HG02852 (cell line): ENCODE measurements around the gene GLMN.
A peak's percentile ranks its signal among the peaks of the same experiment; 100 is the strongest.

Source experiments
- ATAC-seq: cut with Tn5 transposase; IDR thresholded peaks from one replicate; pipeline ENCODE4 v1.9.1; 2021; ENCODE audit warnings: mild to moderate bottlenecking, moderate library complexity; ENCODE audit not compliant: unreplicated experiment

The GLMN gene, protein sequence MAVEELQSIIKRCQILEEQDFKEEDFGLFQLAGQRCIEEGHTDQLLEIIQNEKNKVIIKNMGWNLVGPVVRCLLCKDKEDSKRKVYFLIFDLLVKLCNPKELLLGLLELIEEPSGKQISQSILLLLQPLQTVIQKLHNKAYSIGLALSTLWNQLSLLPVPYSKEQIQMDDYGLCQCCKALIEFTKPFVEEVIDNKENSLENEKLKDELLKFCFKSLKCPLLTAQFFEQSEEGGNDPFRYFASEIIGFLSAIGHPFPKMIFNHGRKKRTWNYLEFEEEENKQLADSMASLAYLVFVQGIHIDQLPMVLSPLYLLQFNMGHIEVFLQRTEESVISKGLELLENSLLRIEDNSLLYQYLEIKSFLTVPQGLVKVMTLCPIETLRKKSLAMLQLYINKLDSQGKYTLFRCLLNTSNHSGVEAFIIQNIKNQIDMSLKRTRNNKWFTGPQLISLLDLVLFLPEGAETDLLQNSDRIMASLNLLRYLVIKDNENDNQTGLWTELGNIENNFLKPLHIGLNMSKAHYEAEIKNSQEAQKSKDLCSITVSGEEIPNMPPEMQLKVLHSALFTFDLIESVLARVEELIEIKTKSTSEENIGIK

DNA sequence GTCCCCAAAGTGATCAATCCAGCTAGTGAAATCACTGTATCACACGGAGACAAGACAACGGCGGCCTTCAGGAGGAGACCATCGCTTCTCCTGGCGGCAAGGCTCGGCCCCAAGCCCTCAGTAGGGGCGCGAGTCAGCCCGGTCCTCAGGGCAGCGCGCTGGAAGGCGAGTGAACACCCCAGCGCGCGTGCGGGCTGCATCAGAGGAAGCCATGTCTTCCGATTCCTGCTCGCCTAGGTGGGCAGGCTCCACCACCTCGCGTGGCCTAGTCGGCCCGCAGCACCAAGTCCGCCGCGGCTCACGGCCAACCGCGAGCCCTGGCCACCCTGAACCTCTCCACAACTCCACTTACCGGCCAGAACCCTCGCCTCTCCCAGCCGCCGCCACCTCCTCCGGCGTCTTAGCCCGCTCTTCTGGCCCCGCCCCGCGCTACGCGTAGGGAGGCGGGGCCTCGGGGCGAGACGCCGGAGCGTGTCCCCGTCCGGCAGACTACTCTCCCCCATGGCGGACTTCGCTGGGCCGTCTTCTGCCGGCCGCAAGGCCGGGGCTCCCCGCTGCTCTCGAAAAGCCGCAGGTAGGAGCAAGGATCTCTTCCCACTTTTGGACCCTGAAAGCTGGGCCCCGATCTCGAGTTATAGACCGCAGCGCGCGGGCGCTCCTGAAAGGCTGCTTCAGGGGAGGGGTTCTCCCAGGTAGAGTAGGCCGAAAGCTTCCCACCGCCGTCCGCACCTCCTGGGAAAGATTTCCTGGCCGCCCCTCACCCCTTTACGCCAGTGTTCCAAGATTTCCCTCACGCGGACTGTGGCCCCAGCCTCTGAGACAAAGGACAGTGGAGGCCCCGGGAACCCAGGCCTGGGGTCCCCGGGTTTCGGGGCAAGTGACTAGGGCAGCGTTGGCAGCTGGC, at the start of gene GLMN, which contains the start of gene RPAP2:
Gene GLMN, minus strand, starts transcription at position 415 of the 904 bp plus-strand sequence. CDS start 988 bp downstream, outside the sequence.
Gene RPAP2, plus strand, starts transcription at position 487 of the 904 bp plus-strand sequence. Its CDS starts 15 bp downstream, at position 502.
- ATAC-seq: peak; percentile 99

DNA sequence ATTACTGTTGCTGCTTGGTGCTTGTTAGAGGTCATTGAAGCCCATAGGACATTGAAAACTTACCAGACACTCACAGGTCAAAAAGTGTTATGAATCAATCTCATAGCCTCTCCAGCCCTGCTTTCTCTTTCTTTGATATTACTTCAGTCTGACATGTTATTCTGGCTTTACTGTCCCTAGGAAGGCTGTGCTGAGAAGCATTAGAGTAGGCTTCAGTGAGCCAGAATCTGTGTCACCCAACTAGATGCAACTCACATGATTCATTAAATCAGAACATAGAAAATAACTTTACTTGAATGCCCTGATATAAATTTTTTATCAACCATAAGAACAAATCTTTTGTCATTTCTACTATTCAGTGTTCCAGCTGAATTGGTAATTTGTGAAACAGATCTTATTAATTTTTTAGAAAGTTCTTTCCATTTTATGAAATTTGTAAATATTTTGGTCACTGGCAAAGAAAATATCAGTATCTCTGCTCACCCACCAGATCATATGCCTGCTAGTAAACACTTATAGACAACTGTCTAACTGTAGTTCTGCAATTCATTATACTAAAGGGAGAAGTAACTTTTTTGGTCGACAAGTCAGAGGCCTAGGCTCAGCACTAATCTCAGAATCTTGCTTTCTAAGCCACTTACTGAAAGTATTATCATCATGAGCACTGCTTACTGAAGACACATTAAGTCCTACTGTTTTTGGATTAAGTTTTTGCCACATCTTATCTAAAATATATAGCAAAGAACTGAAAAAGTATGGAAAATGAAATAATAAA, 48.3 kb upstream of the GLMN start:
- ATAC-seq: no peak

GRCh38 chr1:92343061-92343460, 44.3 kb upstream of the GLMN start:
- ATAC-seq: no peak

DNA sequence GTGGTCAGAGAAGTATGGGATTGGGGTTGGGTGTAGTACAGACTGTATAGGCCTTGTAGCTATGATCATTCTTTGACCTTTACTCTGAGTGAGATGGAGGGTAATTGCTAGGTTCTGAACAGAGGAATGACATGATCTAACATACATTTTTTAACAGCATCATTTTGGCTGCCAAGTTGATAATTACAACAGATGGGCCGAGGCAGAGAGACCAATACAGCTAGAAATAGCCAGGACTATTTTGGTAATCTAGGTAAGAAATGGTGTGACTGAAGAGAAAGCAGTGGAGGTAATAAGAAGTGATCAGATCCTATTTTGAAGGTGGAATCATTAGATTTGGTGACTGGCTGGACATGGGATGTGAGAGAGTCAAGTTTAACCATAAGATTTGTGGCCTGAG, 43.6 kb upstream of the GLMN start:
- ATAC-seq: no peak

DNA sequence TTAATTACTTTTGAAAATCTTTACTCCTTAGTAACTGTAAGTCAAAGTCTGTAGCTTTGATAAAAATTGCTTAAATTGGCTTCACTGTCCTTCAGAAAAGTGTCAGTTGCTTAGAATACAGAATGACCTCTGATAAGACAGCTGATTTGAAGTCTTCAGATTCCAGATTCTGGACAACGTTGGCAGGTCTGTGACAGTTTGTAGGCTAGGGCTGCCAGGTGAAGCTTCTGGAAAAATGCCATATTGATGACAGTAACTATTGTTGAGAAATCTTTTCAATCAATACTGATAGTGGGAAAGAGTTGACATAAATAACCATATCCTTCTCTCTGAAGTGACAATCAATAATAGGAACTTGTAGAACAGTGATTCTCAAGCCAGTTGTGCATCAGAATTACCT, 41.4 kb upstream of the GLMN start:
- no peak for ATAC-seq

DNA sequence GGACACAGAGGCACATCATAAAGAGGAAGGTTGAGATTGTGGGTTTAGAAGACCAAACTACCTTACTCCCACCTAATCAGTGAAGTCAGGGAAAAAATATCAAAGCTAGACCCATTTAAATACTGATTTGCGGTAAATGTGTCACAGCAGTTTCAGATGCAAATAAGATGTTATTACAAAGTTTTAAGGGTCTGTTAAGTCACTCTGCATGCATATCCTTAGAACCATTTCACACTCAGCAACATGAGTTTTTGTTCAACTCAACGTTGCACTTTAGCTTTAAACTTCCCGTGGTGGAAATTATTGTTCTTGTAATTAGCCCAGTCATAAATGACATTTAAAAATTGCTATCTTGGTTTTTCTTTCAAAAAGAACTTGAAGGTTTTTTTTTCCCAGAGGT, 34.9 kb upstream of the GLMN start:
- ATAC-seq: no peak

DNA sequence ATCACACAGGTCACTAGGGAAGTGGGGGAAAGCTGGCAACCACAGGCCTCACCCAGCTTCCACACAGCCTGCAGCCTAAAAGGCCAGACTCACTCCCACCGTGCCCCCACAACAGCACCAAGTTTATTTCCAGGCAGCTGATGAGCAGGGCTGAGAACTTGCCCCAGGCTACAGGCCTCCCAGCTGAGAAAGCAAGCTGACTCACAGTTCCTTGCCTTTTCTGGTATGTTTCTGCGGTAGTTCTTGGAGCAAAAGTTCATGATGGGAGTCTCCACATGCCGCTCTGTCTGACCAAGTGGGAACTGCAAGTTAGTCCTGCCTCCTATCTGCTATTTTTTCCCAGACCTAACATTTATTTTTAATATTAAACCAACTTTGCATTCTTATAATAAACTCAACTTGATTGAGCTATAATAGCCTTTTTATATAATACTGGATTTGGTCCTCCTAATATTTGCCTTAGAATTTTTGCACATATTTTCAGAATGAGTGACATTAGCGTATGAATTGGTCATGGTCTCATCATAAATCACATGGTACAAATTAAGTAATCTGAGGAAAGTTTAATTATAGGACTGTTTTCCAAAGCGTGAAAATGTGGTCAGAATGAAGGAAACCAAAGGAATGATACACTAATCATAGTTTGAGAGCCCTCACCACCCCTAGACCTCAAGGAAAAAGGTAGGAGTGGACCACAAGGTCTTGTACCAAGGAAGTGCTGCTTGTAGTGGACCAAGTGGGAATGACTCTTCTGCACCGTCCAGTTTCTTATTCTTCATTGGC, 30.8 kb upstream of the GLMN start:
- no peak for ATAC-seq

DNA sequence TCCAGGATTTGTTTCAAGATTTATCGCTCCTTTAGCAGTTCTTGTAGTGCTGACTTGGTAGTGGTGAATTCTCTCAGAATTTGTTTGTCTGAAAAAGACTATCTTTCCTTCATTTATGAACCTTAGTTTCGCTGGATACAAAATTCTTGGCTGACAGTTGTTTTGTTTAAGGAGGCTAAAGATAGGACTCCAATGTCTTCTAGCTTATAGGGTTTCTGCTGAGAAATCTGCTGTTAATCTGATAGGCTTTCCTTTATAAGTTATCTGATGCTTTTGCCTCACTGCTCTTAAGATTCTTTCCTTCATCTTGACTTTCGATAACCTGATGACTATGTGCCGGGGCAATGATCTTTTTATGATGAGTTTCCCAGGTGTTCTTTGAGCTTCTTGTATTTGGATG, 29.0 kb upstream of the GLMN start:
- no peak for ATAC-seq

DNA sequence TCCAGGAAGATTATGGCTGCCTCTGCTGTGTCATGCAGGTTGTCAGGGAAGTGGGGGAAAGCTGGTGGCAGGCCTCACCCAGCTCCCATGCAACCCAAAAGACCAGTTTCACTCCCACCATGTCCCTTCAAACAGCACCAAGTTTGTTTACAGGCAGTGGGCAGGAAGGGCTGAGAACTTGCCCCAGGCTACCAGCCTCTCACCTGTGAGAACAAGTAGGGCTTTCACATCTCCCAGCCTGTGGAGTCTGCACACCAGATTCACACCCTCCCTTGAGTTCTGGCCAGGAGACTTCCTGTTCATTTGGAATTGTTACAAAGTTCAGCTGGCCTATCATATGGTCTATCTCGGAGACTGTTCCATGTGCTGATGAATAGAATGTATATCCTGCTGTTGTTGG, 27.9 kb upstream of the GLMN start:
- no peak for ATAC-seq

DNA sequence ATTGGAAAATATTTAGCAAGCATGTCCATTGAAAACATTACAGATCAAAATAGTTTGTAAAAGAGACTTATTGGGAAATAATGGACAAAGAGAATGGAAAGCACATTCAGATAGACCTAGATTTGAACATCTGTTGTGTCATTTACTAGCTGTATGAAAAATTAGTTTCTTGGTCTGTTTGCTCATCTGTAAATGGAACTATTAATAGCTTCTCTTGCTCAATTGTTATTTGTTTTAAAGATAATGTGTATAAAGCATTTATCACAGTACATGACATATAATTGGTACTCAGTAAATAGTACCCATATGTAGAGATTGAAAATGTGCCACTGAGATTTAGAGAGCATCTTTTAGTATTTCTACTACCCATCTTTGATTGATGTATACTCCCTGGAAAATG, 26.0 kb upstream of the GLMN start:
- no peak for ATAC-seq

GRCh38 chr1:92323473-92324453, 25.0 kb upstream of the GLMN start:
- no peak for ATAC-seq

DNA sequence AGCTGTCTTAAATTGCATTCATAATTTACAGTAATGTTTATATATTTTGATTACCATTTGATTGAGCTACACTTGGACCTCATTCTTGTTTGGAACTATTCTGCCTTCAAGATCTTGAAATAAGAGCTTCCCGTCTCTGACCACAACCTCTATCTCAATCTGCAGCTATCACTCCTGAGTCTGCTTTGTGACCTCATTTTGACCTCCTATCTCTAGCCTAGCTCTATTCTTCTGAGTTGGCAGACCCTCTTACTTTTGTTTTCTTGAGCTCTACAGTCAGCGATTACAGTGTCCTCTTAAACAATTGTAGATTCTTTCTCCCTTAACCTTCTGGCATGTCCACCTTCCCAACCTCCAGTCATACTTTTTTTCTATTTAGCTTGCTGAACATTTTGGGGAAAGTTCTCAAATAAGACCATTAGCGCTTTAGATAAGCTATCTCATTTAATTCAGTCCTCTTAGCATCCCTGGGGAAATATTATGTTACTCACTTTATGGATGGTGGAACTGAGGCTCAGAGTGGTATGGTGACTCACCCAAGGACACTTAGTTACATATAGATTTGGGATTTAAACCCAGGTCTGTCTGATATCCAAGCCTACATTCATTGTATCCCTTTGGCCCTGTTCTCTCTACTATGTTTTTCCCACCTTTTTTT, 19.2 kb upstream of the GLMN start:
- ATAC-seq: no peak

DNA sequence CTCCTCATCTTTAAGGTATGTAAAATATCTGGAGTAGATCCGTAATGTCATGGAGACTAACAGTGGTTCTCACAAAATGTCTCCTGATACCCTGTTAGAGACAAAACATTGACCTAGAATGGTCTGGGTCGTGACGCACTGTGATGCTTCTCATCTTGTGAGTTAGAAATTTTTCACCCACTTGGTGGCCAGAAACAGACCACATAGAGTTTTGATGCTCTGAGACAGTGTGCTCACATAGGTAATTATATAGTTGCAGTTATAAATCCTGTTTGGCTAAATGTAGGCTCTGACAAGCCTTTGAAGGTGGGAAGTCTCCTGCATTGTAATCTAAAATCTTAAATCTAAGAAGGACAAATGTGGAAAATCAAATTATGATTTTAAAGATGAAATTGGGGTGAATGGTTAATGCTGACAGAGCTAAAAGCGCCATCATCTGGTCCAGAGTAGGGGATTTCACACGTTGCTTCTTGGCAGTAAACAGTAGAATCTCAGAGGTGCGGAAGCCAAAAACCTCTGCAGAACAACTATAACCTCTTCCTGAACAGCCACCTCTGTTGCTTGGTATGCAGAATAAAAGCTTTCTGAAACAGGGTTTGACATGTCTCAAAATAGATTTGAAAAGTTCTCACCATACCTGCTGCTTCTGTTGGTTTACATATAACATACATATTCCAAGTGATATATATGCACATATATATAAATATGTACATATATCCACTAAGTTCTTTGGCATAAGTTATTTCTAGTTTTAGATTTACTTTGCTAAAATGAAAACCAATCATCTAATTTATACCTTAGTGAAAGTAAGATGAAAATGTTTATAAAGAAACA, 17.2 kb upstream of the GLMN start:
- ATAC-seq: no peak

DNA sequence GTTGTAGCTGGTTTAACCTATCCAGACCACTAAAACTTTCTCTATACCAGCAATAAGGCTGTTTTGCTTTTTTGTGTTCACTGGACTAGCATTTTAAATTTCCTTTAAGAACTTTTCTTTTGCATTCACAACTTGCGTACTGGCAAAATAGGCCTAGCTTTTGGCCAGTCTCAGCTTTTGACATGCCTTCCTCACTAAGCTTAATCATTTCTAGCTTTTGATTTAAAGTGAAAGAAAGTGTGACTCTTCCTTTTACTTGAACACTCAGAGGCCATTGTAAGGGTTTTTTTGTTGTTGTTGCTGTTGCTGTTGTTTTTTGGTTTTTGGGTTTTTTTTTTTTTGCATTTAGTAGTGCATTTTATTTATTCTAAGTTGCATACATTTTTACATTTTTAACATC, 15.2 kb upstream of the GLMN start:
- ATAC-seq: no peak

DNA sequence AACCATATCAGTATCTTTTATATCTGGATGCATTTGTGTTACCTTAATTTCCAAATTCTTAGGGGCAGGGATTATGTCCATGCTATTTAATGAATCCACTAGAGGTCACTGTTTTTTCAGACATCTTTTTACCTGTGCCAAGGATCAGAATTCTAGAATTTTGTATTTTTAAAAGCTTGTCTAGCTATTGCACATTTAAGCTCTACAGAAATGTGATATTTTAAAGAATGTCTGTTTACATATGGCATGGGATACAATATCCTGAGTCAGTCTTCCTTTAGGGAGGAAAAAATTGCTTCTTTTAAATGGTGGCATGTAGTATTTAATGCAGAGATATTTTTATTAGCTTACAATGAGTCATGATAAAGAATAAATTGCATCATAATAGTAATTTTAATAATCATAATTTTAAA, 11.4 kb upstream of the GLMN start:
- ATAC-seq: no peak

DNA sequence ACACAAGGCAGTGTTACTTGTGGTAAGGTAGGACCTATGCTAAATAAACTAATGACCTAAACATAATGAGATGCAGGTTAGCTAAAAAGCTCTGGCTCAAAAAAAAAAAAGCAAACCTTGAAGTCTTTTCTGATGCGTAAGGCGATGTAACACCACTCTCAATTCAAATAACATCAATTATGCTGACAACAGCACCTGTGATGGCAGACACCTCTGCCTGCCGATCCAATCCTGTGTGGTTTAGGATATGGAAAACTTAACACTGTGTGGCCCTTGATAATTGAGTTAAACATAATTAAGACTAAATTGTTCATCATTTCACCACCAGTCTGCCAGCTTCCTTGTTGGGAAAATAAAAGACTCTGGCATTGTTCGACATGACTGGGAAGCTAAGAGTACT, 9.2 kb upstream of the GLMN start:
- ATAC-seq: no peak

DNA sequence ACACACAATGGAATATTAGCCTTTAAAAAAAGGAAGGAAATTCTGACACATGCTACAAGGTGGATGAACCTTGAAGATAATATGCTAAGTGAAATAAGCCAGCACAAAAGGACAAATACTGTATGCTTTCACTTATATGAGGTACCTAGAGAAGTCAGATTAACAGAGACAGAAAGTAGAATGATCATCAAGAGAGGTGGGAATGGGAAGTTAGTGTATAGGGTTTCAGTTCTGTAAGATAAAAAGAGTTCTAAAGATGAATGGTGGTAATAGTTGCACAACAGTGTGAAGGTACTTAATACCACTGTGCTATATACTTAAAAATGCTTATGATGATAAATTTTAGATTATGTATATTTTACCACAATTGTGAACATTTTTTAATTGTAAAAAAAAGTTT, 7.2 kb upstream of the GLMN start:
- no peak for ATAC-seq
